GM18511 (cell line): ENCODE results near the gene PRR29.

ENCODE experiments used
- ATAC-seq: cut with Tn5 transposase; IDR thresholded peaks from one replicate; pipeline ENCODE4 v1.9.1; 2021; ENCODE audit warnings: mild to moderate bottlenecking, moderate library complexity; ENCODE audit not compliant: unreplicated experiment

PRR29 gene

GRCh38 chr17:64039106-64039400, 40.9 kb downstream of the PRR29 start:
- ATAC-seq: no peak

- no peak for ATAC-seq
Observed at GRCh38 chr17:64040206-64040605, 42.1 kb downstream of the PRR29 start.

GRCh38 chr17:64041912-64042311, 43.8 kb downstream of the PRR29 start:
- ATAC-seq: no peak

GRCh38 chr17:64042700-64043485, 44.7 kb downstream of the PRR29 start:
- ATAC-seq: no peak

- ATAC-seq: no peak
Observed at GRCh38 chr17:64045176-64045575, 47.0 kb downstream of the PRR29 start.

GRCh38 chr17:64048805-64049204, 50.7 kb downstream of the PRR29 start:
- no peak for ATAC-seq

- no peak for ATAC-seq
Observed at GRCh38 chr17:64051153-64051552, 53.0 kb downstream of the PRR29 start.

GRCh38 chr17:64053101-64053500, 55.0 kb downstream of the PRR29 start:
- ATAC-seq: no peak
